ENCODE data around the gene TENM3.

Gene TENM3

DNA sequence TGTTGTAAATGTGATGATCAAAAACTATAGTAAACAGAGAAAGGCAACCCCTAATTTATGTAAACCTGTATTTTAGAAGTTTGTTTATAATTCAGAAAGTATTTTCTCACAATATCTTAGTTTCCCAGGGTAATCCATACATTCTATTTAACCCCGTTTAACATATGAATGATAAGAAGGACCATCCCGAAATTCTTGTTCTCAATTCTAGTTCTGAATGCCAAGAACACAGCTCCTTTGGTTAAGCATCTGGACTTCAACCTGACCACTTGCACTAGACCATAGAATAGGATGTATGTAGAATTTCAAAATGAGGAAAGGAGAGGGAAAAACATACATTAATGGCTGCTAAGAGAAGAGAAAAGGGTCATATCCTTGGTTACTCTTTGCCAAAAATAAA lies 227.0 kb downstream of the TENM3 start:
- Histone ChIP-seq H4K91ac (ENCODE audit: low read depth, low read length, poor library complexity) (no peak overlapping the region), H3K27me3 (ENCODE audit: control insufficient read depth in 3 of 3, insufficient read depth in 3 of 3, low read depth in 1 of 3, low read length in 3 of 3) (no peaks in the 10 kb centered on the region), H3K4me2 (ENCODE audit: insufficient read depth, low read length, poor library complexity, severe bottlenecking) (no peak overlapping the region), H4K8ac (ENCODE audit: low read depth, low read length) (no peak overlapping the region), H3K79me1 (ENCODE audit: low read depth, low read length) (peaks cover 2% of the 10 kb centered on the region), H3K36me3 (replicated peaks in 1 of 2; ENCODE audit: control insufficient read depth in 2 of 2, insufficient read depth in 2 of 2, low read length in 2 of 2) (peaks cover 0 to 5% of the 10 kb centered on the region in 2 donors), H3K4ac (ENCODE audit: low read length) (no peak overlapping the region), H2BK120ac (ENCODE audit: low read depth, low read length) (no peak overlapping the region), H2BK5ac (ENCODE audit: low read length) (no peak overlapping the region), H2AFZ (ENCODE audit: low read length) (no peak overlapping the region), H3K18ac (ENCODE audit: low read length) (no peak overlapping the region), H2AK5ac (ENCODE audit: low read depth, low read length) (no peak overlapping the region), H3K14ac (ENCODE audit: low read length) (no peak overlapping the region), H3K23ac (ENCODE audit: low read depth, low read length, poor library complexity) (no peak overlapping the region), H2BK12ac (ENCODE audit: low read length) (no peak overlapping the region), H3K4me3 (ENCODE audit: low read length in 2 of 2) (no peak overlapping the region), H3K4me1 (ENCODE audit: control insufficient read depth in 2 of 2, insufficient read depth in 1 of 2, low read depth in 1 of 2, low read length in 2 of 2) (peaks cover 0 to under 1% of the 10 kb centered on the region in 2 donors), H3K9ac (ENCODE audit: low read depth, low read length, poor library complexity) (no peak overlapping the region), H3K9me3 (replicated peaks in 1 of 2; ENCODE audit: control insufficient read depth in 2 of 2, insufficient read depth in 1 of 2, low read depth in 1 of 2, low read length in 2 of 2) (peaks cover 0 to 8% of the 10 kb centered on the region in 2 donors), H3K27ac (replicated peaks; ENCODE audit: low read length) (no peak overlapping the region), H2BK15ac (ENCODE audit: low read length) (no peak overlapping the region)
- WGBS, 2 donors (ENCODE audit: extremely low coverage in 2 of 2, insufficient read length in 2 of 2, insufficient replicate concordance in 1 of 2) = no CpG with 5 or more reads among the region's 2 CpGs
- no peak for DNase-seq (ENCODE audit: low spot score)

- Histone ChIP-seq H2AFZ (ENCODE audit: low read length) (no peak overlapping the region), H3K27ac (replicated peaks; ENCODE audit: low read length) (no peak overlapping the region), H2AK5ac (ENCODE audit: low read depth, low read length) (no peak overlapping the region), H3K18ac (ENCODE audit: low read length) (no peak overlapping the region), H3K27me3 (ENCODE audit: control insufficient read depth in 3 of 3, insufficient read depth in 3 of 3, low read depth in 1 of 3, low read length in 3 of 3) (no peaks in the 10 kb centered on the region), H3K4me3 (ENCODE audit: low read length in 2 of 2) (no peak overlapping the region), H3K9ac (ENCODE audit: low read depth, low read length, poor library complexity) (no peak overlapping the region), H4K8ac (ENCODE audit: low read depth, low read length) (no peak overlapping the region), H3K36me3 (replicated peaks in 1 of 2; ENCODE audit: control insufficient read depth in 2 of 2, insufficient read depth in 2 of 2, low read length in 2 of 2) (peaks cover 0 to 5% of the 10 kb centered on the region in 2 donors), H3K4me2 (ENCODE audit: insufficient read depth, low read length, poor library complexity, severe bottlenecking) (no peak overlapping the region), H3K4me1 (ENCODE audit: control insufficient read depth in 2 of 2, insufficient read depth in 1 of 2, low read depth in 1 of 2, low read length in 2 of 2) (no peaks in the 10 kb centered on the region), H2BK12ac (ENCODE audit: low read length) (no peak overlapping the region), H2BK5ac (ENCODE audit: low read length) (no peak overlapping the region), H3K23ac (ENCODE audit: low read depth, low read length, poor library complexity) (no peak overlapping the region), H3K4ac (ENCODE audit: low read length) (no peak overlapping the region), H2BK120ac (ENCODE audit: low read depth, low read length) (no peak overlapping the region), H2BK15ac (ENCODE audit: low read length) (no peak overlapping the region), H3K9me3 (replicated peaks in 1 of 2; ENCODE audit: control insufficient read depth in 2 of 2, insufficient read depth in 1 of 2, low read depth in 1 of 2, low read length in 2 of 2) (peaks cover 0 to 8% of the 10 kb centered on the region in 2 donors), H3K79me1 (ENCODE audit: low read depth, low read length) (peaks cover 2% of the 10 kb centered on the region), H4K91ac (ENCODE audit: low read depth, low read length, poor library complexity) (no peak overlapping the region), H3K14ac (ENCODE audit: low read length) (no peak overlapping the region)
- no peak for DNase-seq (ENCODE audit: low spot score)
- WGBS, 2 donors (ENCODE audit: extremely low coverage in 2 of 2, insufficient read length in 2 of 2, insufficient replicate concordance in 1 of 2) = no CpG with 5 or more reads among the region's 2 CpGs
Observed at GRCh38 chr4:182475539-182475938, 232.3 kb downstream of the TENM3 start.

GRCh38 chr4:182478475-182478874 lies 235.3 kb downstream of the TENM3 start:
- Histone ChIP-seq H3K9me3 (replicated peaks in 1 of 2; ENCODE audit: control insufficient read depth in 2 of 2, insufficient read depth in 1 of 2, low read depth in 1 of 2, low read length in 2 of 2) (no peaks in the 10 kb centered on the region), H3K18ac (ENCODE audit: low read length) (no peak overlapping the region), H2AFZ (ENCODE audit: low read length) (no peak overlapping the region), H3K27me3 (ENCODE audit: control insufficient read depth in 3 of 3, insufficient read depth in 3 of 3, low read depth in 1 of 3, low read length in 3 of 3) (no peaks in the 10 kb centered on the region), H3K79me1 (ENCODE audit: low read depth, low read length) (peaks cover 2% of the 10 kb centered on the region), H3K14ac (ENCODE audit: low read length) (no peak overlapping the region), H2BK15ac (ENCODE audit: low read length) (no peak overlapping the region), H3K36me3 (replicated peaks in 1 of 2; ENCODE audit: control insufficient read depth in 2 of 2, insufficient read depth in 2 of 2, low read length in 2 of 2) (peaks cover 0 to 4% of the 10 kb centered on the region in 2 donors), H3K4ac (ENCODE audit: low read length) (no peak overlapping the region), H2AK5ac (ENCODE audit: low read depth, low read length) (no peak overlapping the region), H2BK12ac (ENCODE audit: low read length) (no peak overlapping the region), H3K23ac (ENCODE audit: low read depth, low read length, poor library complexity) (no peak overlapping the region), H4K8ac (ENCODE audit: low read depth, low read length) (no peak overlapping the region), H2BK5ac (ENCODE audit: low read length) (no peak overlapping the region), H2BK120ac (ENCODE audit: low read depth, low read length) (no peak overlapping the region), H3K4me1 (ENCODE audit: control insufficient read depth in 2 of 2, insufficient read depth in 1 of 2, low read depth in 1 of 2, low read length in 2 of 2) (no peaks in the 10 kb centered on the region), H3K4me3 (ENCODE audit: low read length in 2 of 2) (no peak overlapping the region), H4K91ac (ENCODE audit: low read depth, low read length, poor library complexity) (no peak overlapping the region), H3K27ac (replicated peaks; ENCODE audit: low read length) (no peak overlapping the region), H3K4me2 (ENCODE audit: insufficient read depth, low read length, poor library complexity, severe bottlenecking) (no peak overlapping the region), H3K9ac (ENCODE audit: low read depth, low read length, poor library complexity) (no peak overlapping the region)
- WGBS, 2 donors (ENCODE audit: extremely low coverage in 2 of 2, insufficient read length in 2 of 2, insufficient replicate concordance in 1 of 2) = no CpG with 5 or more reads among the region's 1 CpG
- no peak for DNase-seq (ENCODE audit: low spot score)

GRCh38 chr4:182483685-182484084 lies 240.5 kb downstream of the TENM3 start:
- no peak overlapping the region for H2BK120ac ChIP-seq (ENCODE audit: low read depth, low read length)
- no peak overlapping the region for H2BK5ac ChIP-seq (ENCODE audit: low read length)
- no peak overlapping the region for H2AFZ ChIP-seq (ENCODE audit: low read length)
- H3K4me2 ChIP-seq (ENCODE audit: insufficient read depth, low read length, poor library complexity, severe bottlenecking) = no peak overlapping the region
- no peaks in the 10 kb centered on the region for H3K79me1 ChIP-seq (ENCODE audit: low read depth, low read length)
- H3K23ac ChIP-seq (ENCODE audit: low read depth, low read length, poor library complexity) = no peak overlapping the region
- no peak overlapping the region for H2BK12ac ChIP-seq (ENCODE audit: low read length)
- no peak for DNase-seq (ENCODE audit: low spot score)
- no peak overlapping the region for H3K18ac ChIP-seq (ENCODE audit: low read length)
- no peak overlapping the region for H4K8ac ChIP-seq (ENCODE audit: low read depth, low read length)
- H3K9ac ChIP-seq (ENCODE audit: low read depth, low read length, poor library complexity) = no peak overlapping the region
- H3K27me3 ChIP-seq (ENCODE audit: control insufficient read depth in 3 of 3, insufficient read depth in 3 of 3, low read depth in 1 of 3, low read length in 3 of 3) = no peaks in the 10 kb centered on the region
- WGBS, 2 donors (ENCODE audit: extremely low coverage in 2 of 2, insufficient read length in 2 of 2, insufficient replicate concordance in 1 of 2) = no CpG with 5 or more reads among the region's 6 CpGs
- no peak overlapping the region for H3K4ac ChIP-seq (ENCODE audit: low read length)
- H3K36me3 ChIP-seq (replicated peaks in 1 of 2; ENCODE audit: control insufficient read depth in 2 of 2, insufficient read depth in 2 of 2, low read length in 2 of 2) = peaks cover 3 to 5% of the 10 kb centered on the region in 2 donors
- no peaks in the 10 kb centered on the region for H3K4me1 ChIP-seq (ENCODE audit: control insufficient read depth in 2 of 2, insufficient read depth in 1 of 2, low read depth in 1 of 2, low read length in 2 of 2)
- H4K91ac ChIP-seq (ENCODE audit: low read depth, low read length, poor library complexity) = no peak overlapping the region
- H3K14ac ChIP-seq (ENCODE audit: low read length) = no peak overlapping the region
- no peak overlapping the region for H2AK5ac ChIP-seq (ENCODE audit: low read depth, low read length)
- no peak overlapping the region for H3K4me3 ChIP-seq (ENCODE audit: low read length in 2 of 2)
- peaks cover 2 to 20% of the 10 kb centered on the region in 2 donors for H3K9me3 ChIP-seq (replicated peaks in 1 of 2; ENCODE audit: control insufficient read depth in 2 of 2, insufficient read depth in 1 of 2, low read depth in 1 of 2, low read length in 2 of 2)
- H2BK15ac ChIP-seq (ENCODE audit: low read length) = no peak overlapping the region
- no peak overlapping the region for H3K27ac ChIP-seq (replicated peaks; ENCODE audit: low read length)

Measured in neuronal stem cell (in vitro differentiated cells).